ENCODE results near the gene DOK6. TPM values are rescaled to one million over a fixed set of nuclear protein-coding genes. Genes with fewer than 3 reads are reported as not detected.

Gene DOK6
- total and polyA plus RNA-seq, 2 of the 13 experiments (the other 11 are each of a cell fraction or from before 2014, with no cell fraction given), result 17.0 to 17.2 TPM

DNA sequence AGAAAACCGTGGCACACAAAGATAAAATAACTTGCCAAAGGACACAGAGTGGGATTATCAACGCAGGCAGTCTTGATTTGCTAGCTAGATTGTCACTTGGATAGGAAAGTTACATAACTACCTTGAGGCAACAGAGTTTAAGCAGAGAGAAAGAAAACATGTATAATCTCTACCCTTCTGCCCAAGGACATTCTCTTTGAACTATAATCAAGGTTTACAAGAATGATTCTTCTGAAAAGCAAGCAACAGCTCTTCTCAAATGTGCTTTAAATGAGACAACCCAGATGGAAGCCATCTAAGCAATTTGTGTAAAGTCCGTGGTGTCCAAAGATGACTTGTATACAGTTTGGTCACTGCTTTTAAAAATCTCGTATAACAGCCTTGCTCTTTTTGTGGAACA is 369.6 kb downstream of the DOK6 start (continued):
- TF ChIP-seq HNF4A (CRISPR knock-in tag; IDR thresholded peaks at IDR 0.05) (peak; percentile 65), RFXAP (CRISPR knock-in tag; IDR thresholded peaks at IDR 0.05; ENCODE audit: borderline replicate concordance) (no peak), MIER2 (CRISPR knock-in tag; IDR thresholded peaks at IDR 0.05) (no peak), HMG20A (CRISPR knock-in tag; IDR thresholded peaks at IDR 0.05; ENCODE audit: borderline replicate concordance) (peak; percentile 55; the same call in 1 of the 2 replicates), ZNF20 (CRISPR knock-in tag; IDR thresholded peaks at IDR 0.05) (no peak), MAFG (CRISPR knock-in tag; IDR thresholded peaks at IDR 0.05) (no peak), EHMT2 (IDR thresholded peaks at IDR 0.05; ENCODE audit: borderline replicate concordance, low read depth, low read length) (peak; percentile 60; the same call in 1 of the 2 replicates), TGIF2 (CRISPR knock-in tag; IDR thresholded peaks at IDR 0.05) (no peak), CHD4 (IDR thresholded peaks at IDR 0.05; ENCODE audit: borderline replicate concordance, low read length) (no peak), THAP11 (CRISPR knock-in tag; IDR thresholded peaks at IDR 0.05) (no peak), NR3C1 (CRISPR knock-in tag; IDR thresholded peaks at IDR 0.05) (no peak), HOXA5 (CRISPR knock-in tag; IDR thresholded peaks at IDR 0.05) (no peak), ZNF616 (CRISPR knock-in tag; IDR thresholded peaks at IDR 0.05; ENCODE audit: low read depth) (no peak), ZSCAN29 (CRISPR knock-in tag; conservative IDR thresholded peaks at IDR 0.05) (no peak), HNF4G (IDR thresholded peaks at IDR 0.05; ENCODE audit: borderline replicate concordance, low read depth, low read length) (no peak), HNF4G (CRISPR knock-in tag; IDR thresholded peaks at IDR 0.05; ENCODE audit: borderline replicate concordance, low read depth) (no peak), ZFP36L1 (CRISPR knock-in tag; IDR thresholded peaks at IDR 0.05) (no peak), U2AF1 (optimal IDR thresholded peaks at IDR 0.05; ENCODE audit: low read depth, low read length) (no peak), ZNF558 (CRISPR knock-in tag; IDR thresholded peaks at IDR 0.05; ENCODE audit: borderline replicate concordance) (no peak), NPAS2 (CRISPR knock-in tag; IDR thresholded peaks at IDR 0.05; ENCODE audit: borderline replicate concordance) (no peak), HOXD1 (CRISPR knock-in tag; IDR thresholded peaks at IDR 0.05) (no peak)
- TF ChIP-seq, protein P1, sequence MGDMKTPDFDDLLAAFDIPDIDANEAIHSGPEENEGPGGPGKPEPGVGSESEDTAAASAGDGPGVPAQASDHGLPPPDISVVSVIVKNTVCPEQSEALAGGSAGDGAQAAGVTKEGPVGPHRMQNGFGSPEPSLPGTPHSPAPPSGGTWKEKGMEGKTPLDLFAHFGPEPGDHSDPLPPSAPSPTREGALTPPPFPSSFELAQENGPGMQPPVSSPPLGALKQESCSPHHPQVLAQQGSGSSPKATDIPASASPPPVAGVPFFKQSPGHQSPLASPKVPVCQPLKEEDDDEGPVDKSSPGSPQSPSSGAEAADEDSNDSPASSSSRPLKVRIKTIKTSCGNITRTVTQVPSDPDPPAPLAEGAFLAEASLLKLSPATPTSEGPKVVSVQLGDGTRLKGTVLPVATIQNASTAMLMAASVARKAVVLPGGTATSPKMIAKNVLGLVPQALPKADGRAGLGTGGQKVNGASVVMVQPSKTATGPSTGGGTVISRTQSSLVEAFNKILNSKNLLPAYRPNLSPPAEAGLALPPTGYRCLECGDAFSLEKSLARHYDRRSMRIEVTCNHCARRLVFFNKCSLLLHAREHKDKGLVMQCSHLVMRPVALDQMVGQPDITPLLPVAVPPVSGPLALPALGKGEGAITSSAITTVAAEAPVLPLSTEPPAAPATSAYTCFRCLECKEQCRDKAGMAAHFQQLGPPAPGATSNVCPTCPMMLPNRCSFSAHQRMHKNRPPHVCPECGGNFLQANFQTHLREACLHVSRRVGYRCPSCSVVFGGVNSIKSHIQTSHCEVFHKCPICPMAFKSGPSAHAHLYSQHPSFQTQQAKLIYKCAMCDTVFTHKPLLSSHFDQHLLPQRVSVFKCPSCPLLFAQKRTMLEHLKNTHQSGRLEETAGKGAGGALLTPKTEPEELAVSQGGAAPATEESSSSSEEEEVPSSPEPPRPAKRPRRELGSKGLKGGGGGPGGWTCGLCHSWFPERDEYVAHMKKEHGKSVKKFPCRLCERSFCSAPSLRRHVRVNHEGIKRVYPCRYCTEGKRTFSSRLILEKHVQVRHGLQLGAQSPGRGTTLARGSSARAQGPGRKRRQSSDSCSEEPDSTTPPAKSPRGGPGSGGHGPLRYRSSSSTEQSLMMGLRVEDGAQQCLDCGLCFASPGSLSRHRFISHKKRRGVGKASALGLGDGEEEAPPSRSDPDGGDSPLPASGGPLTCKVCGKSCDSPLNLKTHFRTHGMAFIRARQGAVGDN (CRISPR knock-in tag; IDR thresholded peaks at IDR 0.05), result no peak
- TF ChIP-seq, protein P2, sequence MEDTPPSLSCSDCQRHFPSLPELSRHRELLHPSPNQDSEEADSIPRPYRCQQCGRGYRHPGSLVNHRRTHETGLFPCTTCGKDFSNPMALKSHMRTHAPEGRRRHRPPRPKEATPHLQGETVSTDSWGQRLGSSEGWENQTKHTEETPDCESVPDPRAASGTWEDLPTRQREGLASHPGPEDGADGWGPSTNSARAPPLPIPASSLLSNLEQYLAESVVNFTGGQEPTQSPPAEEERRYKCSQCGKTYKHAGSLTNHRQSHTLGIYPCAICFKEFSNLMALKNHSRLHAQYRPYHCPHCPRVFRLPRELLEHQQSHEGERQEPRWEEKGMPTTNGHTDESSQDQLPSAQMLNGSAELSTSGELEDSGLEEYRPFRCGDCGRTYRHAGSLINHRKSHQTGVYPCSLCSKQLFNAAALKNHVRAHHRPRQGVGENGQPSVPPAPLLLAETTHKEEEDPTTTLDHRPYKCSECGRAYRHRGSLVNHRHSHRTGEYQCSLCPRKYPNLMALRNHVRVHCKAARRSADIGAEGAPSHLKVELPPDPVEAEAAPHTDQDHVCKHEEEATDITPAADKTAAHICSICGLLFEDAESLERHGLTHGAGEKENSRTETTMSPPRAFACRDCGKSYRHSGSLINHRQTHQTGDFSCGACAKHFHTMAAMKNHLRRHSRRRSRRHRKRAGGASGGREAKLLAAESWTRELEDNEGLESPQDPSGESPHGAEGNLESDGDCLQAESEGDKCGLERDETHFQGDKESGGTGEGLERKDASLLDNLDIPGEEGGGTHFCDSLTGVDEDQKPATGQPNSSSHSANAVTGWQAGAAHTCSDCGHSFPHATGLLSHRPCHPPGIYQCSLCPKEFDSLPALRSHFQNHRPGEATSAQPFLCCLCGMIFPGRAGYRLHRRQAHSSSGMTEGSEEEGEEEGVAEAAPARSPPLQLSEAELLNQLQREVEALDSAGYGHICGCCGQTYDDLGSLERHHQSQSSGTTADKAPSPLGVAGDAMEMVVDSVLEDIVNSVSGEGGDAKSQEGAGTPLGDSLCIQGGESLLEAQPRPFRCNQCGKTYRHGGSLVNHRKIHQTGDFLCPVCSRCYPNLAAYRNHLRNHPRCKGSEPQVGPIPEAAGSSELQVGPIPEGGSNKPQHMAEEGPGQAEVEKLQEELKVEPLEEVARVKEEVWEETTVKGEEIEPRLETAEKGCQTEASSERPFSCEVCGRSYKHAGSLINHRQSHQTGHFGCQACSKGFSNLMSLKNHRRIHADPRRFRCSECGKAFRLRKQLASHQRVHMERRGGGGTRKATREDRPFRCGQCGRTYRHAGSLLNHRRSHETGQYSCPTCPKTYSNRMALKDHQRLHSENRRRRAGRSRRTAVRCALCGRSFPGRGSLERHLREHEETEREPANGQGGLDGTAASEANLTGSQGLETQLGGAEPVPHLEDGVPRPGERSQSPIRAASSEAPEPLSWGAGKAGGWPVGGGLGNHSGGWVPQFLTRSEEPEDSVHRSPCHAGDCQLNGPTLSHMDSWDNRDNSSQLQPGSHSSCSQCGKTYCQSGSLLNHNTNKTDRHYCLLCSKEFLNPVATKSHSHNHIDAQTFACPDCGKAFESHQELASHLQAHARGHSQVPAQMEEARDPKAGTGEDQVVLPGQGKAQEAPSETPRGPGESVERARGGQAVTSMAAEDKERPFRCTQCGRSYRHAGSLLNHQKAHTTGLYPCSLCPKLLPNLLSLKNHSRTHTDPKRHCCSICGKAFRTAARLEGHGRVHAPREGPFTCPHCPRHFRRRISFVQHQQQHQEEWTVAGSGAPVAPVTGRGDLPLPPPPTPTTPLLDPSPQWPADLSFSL (CRISPR knock-in tag; IDR thresholded peaks at IDR 0.05), result no peak
